HL-60/S4 (cell line): ENCODE data around the gene CMTM3.
"Not testable (repeated sequence)": the region's sequence is repeated elsewhere in the genome, so short reads cannot be mapped to it uniquely, and the experiment has no call there.

Experiments used
- in situ Hi-C: fragments of 300-500 bp; cut with MboI; formaldehyde crosslinking; loops from 2 replicates; pipeline ENCODE4 v1.14.3; 2022; ENCODE audit warnings: low sequenced_read_pairs

CMTM3 gene

DNA sequence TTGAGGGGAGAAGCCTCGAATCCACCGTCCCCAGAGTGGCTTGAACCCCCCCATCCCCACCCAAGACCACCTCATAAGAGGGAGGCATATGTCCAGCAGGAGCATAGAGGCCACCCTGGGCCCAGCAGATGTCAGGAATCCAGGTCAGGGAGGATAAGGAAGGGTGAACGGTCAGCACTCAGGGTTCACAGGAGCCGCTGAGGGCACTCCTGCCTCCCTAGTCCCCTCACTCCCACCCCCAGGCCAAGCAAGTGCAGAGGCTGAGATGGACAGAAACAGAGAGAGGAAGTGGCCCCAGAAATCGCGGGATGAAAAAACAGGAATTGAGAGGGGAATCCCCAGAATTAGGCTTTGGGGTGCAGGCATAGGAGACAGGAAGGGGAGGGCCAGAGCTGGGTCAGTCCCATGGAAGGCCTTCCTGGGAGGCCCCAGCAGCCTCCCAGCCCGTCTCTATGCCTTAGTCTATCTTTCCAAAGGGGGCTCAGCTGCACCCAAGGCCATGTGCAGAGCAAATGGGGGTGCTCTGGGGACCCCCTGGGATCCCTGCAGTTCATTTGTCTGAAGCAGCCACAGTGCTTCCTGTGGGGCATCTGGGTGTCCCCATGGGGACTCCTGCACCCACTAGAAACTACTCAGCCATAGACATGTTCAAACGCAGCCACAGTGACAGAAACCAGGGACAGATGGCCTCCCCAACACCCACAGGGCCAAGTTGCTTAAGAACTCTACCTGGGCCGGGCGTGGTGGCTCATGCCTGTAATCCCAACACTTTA lies 1.7 kb downstream of the CMTM3 start:
- in situ Hi-C loops = no loop called here

DNA sequence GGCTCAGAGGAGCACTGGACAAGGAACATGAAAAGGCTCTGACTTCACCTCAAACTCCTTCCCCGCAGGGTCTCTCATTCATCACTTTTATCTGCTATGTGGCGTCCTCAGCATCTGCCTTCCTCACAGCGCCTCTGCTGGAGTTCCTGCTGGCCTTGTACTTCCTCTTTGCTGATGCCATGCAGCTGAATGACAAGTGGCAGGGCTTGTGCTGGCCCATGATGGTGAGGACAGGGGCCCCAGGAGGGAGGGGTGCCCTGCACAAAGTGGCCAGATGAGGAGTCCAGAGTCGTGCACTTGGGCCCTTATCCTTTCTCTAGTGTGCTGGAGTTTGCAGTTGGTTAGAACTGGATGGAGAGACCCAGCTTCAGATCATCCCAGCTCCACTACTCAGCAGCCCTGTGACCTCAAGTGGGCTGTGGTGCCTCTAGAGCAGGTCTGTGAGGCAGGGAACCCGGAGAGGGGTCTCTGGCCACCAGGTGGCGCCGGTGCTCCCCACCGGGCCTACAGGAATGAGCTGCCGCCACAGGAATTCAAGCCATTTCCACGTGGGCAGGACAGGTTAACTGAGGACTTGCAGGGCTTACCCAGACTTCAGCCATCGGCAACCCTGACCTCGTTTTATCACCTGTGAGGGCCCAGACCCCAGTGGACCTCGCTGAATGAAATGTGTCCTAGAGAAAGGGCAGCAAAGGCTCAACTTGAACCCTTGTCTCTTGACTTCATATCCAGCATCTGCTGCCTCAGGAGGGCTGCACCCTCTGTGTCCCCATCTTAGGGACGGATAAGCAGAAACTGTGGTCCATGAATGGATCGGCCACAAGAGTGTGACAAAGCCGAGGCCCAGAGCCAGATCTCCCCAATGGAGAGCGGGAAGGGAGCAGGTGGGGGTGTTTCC lies 4.0 kb downstream of the CMTM3 start:
- in situ Hi-C loops = no loop called here

- in situ Hi-C loops = no loop called here
These were observed 4.6 kb downstream of the CMTM3 start for GRCh38 chr16:66609139-66609510.

DNA sequence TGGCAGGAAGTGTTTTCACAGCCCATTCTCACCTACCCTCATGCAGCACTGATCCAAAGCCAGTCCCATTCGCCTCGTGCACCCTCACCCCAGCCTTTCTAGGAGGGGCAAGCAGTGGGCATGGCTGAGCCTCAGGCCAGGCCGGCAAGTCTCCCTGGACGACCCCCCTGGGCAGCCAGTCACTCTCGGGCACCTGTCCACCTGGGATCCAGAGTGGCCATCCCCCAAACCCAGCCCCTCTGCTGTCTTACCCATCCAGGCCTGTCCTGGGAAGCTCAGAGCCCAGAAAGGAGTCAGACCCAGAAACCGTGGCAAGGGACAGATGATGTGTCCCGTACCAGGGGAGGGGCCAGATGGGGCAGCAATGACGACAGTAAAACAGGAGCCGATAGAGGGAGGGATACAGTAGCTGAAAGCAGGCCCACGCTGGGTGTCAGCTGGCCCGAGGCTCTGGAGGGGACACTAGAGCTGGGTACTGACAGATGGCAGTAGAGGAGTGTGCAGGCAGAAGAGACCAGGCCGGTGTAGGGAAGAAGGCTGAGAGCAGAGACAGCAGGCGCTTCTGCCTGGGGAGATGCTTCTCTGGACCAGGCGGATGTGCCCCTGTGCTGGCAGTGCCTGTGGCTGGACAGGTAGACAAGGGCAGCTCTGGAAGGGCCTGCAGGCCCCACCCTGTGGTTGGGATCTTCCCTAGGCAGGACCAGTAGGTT lies 5.8 kb downstream of the CMTM3 start:
- in situ Hi-C loops = no loop called here

DNA sequence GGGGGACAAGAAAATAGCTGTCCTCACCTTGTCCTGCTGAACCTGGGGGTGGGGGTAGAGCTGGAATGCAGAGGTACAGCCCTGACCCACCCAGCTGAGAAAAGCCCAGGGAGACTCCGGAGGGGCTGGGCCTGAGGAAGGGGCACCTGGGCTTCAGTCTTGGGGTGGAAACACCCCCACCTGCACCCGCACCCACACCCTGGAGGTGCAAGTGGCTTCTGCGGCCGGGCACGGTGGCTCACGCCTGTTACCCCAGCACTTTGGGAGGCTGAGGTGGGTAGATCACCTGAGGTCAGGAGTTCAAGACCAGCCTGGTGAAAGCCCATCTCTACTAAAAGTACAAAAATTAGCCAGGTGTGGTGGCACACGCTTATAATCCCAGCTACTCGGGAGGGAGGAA lies 7.4 kb downstream of the CMTM3 start:
- in situ Hi-C loops = not testable (repeated sequence)

DNA sequence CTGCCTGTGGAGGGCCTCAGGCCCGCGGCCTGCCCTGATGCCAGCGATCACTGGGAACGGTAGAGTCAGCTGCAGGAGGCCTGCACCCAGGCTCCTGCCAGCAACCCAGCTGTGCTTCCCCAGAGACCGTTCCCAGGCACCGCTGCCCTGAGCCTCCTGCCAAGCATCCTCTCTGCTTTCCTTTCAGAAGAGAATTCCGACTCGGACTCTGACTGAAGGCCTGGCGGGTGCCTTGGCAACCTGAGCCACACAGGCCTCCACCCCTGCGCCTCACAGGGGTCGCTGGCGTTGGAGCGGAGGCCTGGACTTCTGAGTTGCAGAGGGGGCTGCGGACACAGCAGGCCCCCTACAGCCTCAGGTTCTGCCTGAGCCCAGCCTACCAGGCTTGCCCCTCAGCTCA lies 7.9 kb downstream of the CMTM3 start:
- in situ Hi-C loops = no loop called here

DNA sequence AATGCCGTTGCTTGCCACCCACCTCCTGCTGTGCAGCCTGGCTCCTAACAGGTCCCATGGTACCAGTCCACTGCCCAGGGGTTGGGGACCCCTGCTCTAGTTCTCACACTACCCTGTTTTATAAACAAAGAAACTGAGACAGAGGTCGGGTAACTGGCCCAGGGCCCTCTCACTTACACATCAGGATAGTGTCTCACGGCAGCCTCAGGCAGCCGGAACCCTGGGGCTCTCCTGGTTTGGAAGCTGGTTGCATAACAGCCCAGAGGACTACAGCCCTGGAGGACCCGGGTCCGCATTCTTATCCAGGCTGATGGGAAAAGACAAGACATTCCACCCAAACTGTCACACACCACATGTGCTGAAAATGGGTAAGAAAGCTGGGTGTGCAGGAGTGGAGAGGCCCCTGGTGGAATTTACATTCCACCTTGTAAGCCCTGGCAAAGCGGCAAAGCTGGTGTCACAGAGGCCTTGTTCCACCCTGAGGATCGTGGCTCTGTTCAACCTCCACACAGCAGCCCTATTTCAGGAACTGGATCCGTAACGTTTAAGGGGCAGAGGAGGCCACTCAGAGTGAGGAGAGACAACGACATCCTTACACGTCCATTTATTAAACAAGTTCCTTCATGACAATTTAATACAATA lies 9.8 kb downstream of the CMTM3 start:
- in situ Hi-C loops = no loop called here

DNA sequence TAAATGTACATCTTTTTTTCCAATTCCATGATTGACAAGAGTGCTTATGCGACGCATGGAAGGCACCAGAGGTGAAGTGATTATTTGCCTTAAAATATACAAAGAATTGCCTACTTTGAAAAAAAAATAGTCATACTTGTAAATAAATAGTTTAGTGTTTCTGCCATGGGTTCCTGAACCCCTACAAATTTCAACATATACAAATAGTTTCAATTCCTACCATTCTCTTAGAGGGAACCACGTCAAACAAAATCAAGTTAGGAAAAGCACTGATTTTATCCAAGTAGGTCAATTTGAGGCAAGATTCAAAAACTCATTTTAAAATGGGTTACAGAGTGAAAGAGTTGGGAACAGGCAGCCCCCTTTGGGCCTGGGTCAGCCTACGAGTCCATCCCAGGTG lies 11.7 kb downstream of the CMTM3 start:
- in situ Hi-C loops = no loop called here

DNA sequence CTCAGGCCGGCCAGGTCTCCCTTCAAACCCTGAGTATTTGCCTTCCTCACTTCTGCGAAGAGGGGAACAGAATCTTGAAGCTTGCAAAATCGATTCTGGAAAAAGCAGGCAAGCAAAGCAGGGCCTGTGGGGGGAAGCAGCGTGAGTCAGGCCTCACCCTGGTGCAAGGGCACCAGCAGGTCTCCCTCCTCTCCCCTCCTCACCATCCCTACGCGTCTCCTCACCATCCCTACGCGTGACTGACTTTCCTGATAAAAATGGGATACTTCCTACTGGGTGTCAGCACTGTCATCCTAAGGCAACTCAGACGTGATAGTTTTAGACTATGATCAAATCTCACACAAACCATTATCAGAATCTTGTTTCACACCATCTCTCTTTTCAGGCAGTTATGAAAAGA lies 12.1 kb downstream of the CMTM3 start:
- in situ Hi-C loops = no loop called here

DNA sequence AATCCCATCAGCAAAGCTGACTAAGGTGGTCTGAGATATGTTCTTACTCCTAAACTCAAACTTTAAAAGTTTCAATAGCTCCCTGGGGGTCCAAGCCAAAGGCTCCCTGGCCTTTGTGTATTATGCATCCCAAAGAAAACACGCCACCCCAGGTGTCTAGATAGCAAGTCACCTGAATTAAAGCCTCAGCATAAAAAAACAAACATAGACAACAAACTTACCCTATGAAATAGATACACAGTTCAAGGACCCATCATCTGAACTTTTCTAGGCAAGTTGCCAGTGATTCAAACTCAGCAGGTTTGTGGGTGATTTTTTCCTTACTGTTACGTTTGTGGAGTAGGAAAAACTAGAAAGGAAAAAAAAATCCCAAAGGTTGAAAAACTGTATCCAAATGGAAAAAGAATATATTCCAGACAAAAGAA lies 12.5 kb downstream of the CMTM3 start:
- in situ Hi-C loops = no loop called here

DNA sequence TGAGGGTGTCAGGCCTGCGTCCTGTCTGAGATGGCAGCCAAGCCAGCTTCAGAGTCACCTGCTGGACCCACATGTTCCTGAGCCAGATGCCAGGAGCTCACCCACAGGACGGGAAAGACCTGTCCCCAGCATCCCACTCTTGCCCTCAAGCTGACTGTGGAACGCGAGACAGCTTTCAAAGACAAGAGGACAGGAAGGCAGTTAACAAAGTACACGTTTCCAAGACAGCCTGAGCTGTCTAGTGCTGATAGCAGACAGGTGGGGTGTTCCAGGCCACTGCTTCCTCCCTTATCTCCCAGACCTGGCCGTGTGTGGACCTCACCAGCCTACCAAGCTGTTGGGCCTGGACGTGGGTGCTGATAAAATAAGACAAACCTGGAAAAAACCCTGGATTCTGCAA lies 13.2 kb downstream of the CMTM3 start:
- in situ Hi-C loops = no loop called here

GRCh38 chr16:66618588-66619375 lies 14.3 kb downstream of the CMTM3 start:
- in situ Hi-C loops = no loop called here

GRCh38 chr16:66619534-66620428 lies 15.3 kb downstream of the CMTM3 start:
- in situ Hi-C loops = no loop called here

GRCh38 chr16:66620429-66620795 lies 15.9 kb downstream of the CMTM3 start:
- in situ Hi-C loops = no loop called here

DNA sequence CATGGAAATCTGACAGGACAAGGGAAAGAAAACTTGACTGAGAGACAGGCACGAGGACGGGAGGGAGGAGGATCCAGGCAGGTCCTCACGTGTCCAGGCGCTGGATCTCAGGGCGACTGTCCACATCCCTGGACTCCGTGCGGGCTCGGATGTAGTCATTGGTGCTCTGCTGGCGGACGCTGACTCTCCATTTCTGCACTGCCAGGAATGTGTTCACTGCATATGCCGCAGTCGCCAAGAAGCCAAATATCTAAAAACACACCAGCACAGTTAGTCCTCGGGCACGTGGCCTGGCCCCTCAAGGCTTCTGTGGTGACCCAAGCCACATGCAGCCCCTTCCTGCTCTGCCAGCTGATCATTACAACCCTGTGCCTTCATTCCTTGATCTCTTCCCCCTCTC lies 17.5 kb downstream of the CMTM3 start:
- in situ Hi-C loops = no loop called here

DNA sequence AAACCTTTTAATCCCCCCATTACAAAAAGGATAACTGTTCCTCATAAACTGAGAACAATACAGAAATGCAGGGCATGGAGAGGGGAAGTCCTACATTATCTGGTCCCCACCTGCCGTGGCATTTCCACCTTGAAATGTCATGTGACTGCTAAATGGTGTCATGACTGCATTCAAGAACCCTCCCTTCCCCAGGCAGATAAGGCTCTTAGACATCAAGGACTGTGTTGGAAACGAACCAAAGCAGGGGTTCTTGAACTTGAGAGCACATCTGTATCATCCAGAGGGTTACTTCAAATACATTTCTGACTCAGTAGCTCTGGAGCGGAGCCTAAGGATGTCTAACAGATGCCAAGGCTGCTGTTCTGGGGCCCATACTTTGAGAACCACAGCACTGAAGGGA lies 18.4 kb downstream of the CMTM3 start:
- in situ Hi-C loops = no loop called here

DNA sequence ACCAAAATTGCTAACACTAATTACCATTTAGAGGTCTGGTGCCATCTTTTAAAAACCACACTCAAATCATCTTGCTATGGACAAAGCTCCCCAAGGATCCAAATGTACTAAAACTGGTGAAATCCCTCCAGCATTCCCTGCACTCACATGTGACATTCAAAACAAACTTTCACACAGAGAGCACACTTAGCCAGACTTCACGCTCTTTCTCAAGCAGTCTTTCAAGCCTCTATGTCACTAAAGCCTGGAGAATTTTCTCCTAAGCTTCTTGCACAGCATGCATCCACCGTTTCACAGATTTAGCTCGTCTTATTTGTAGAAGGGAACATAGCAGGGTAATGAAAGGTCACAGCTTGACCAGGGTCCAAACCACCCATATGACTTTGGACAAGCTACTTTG lies 19.3 kb downstream of the CMTM3 start:
- in situ Hi-C loops = no loop called here

- in situ Hi-C loops = not testable (repeated sequence)
These were observed 23.3 kb downstream of the CMTM3 start for GRCh38 chr16:66627611-66628378.

DNA sequence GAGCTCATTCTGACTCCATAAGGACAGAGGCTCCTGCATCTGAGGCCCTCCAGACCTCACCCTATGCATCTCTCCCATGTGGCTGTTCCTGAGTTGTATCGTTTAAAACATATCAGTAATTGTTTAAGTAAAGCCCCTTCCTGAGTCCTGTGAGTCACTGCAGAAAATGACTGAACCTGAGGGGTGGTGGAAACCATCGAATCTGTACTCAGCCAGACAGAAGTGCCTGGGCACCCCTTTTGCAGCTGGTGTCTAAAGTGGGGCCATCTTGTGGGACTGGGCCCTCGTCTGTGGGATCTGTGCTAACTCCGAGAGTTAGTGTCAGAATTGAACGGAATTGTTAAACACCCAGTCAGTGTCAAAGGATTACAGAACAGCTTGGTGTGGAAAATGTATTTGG lies 25.4 kb downstream of the CMTM3 start:
- in situ Hi-C loops = no loop called here
